HG03280 (cell line): ENCODE measurements around the gene PNPLA1.

ENCODE experiments used
- ATAC-seq: cut with Tn5 transposase; IDR thresholded peaks from one replicate; pipeline ENCODE4 v1.9.1; 2021; ENCODE audit warnings: mild to moderate bottlenecking, moderate library complexity; ENCODE audit not compliant: unreplicated experiment

PNPLA1 gene

GRCh38 chr6:36269834-36270705, at the start of gene PNPLA1:
TSS of gene PNPLA1 (plus strand) at chr6:36270060. CDS start at chr6:36270460, 400 bp downstream.
- no peak for ATAC-seq

- no peak for ATAC-seq
These were observed 49.6 kb upstream of the PNPLA1 start for GRCh38 chr6:36220226-36220625.

- ATAC-seq: no peak
These were observed 48.2 kb upstream of the PNPLA1 start for GRCh38 chr6:36221674-36222073.

GRCh38 chr6:36222924-36223323, 46.9 kb upstream of the PNPLA1 start:
- ATAC-seq: no peak

- no peak for ATAC-seq
These were observed 46.2 kb upstream of the PNPLA1 start for GRCh38 chr6:36223706-36224105.

GRCh38 chr6:36224918-36225461, 44.9 kb upstream of the PNPLA1 start:
- ATAC-seq: no peak

GRCh38 chr6:36226438-36227047, 43.3 kb upstream of the PNPLA1 start:
- no peak for ATAC-seq

GRCh38 chr6:36227379-36228228, 42.3 kb upstream of the PNPLA1 start:
- no peak for ATAC-seq

GRCh38 chr6:36229223-36229622, 40.6 kb upstream of the PNPLA1 start:
- no peak for ATAC-seq

GRCh38 chr6:36230371-36230770, 39.5 kb upstream of the PNPLA1 start:
- ATAC-seq: no peak

- ATAC-seq: no peak
These were observed 37.7 kb upstream of the PNPLA1 start for GRCh38 chr6:36232172-36232571.

- no peak for ATAC-seq
These were observed 34.6 kb upstream of the PNPLA1 start for GRCh38 chr6:36235309-36235708.

- ATAC-seq: no peak
These were observed 34.0 kb upstream of the PNPLA1 start for GRCh38 chr6:36235862-36236261.

- no peak for ATAC-seq
These were observed 30.1 kb upstream of the PNPLA1 start for GRCh38 chr6:36239774-36240173.

- no peak for ATAC-seq
These were observed 28.1 kb upstream of the PNPLA1 start for GRCh38 chr6:36241728-36242127.

GRCh38 chr6:36242161-36242560, 27.7 kb upstream of the PNPLA1 start:
- ATAC-seq: no peak

GRCh38 chr6:36242626-36243025, 27.2 kb upstream of the PNPLA1 start:
- ATAC-seq: no peak

GRCh38 chr6:36243562-36244212, 26.2 kb upstream of the PNPLA1 start:
- no peak for ATAC-seq

- ATAC-seq: no peak
These were observed 25.1 kb upstream of the PNPLA1 start for GRCh38 chr6:36244641-36245280.

- no peak for ATAC-seq
These were observed 24.2 kb upstream of the PNPLA1 start for GRCh38 chr6:36245572-36246061.
